Ovary (tissue), 3 donors: ENCODE results near the gene ATP6V0A4.

ENCODE experiments used
- CTCF ChIP-seq, 3 donors: fragments of 450-650 bp in 2 of 3; fragments of 200-600 bp in 1 of 3; IDR thresholded peaks; one replicate each; pipeline versions ENCODE4 v1.5.1 to v1.8.0; 2016 to 2022; ENCODE audit warnings: antibody characterized with exemption in 3 of 3, mild to moderate bottlenecking in 1 of 3
- EP300 ChIP-seq: sonication (generic); formaldehyde crosslinking; IDR thresholded peaks from one replicate; pipeline ENCODE4 v1.6.1; 2017; ENCODE audit warnings: antibody characterized with exemption
- donor health status: DM: no; HTN: no; CAD: no.

- no peak for TF ChIP-seq CTCF (IDR thresholded peaks at IDR 0.05)
- no peak for TF ChIP-seq EP300
Measured at GRCh38 chr7:138776166-138776833, 21.7 kb downstream of the ATP6V0A4 start.
